Activated CD4-positive, alpha-beta T cell treated with anti-CD3 and anti-CD28 coated beads, Interleukin-2, amount 50 U/mL, for 16 hours (primary cell): Measurements from ENCODE around the gene PLA2G2E.
A peak's percentile ranks its signal among the peaks of the same experiment; 100 is the strongest.

Experiments
- DNase-seq: peaks from one replicate; pipeline ENCODE4 v3.0.0-alpha.2; 2020

Gene PLA2G2E

GRCh38 chr1:19926296-19927129, 3.1 kb upstream of the PLA2G2E start:
- DNase-seq, result no peak

DNA sequence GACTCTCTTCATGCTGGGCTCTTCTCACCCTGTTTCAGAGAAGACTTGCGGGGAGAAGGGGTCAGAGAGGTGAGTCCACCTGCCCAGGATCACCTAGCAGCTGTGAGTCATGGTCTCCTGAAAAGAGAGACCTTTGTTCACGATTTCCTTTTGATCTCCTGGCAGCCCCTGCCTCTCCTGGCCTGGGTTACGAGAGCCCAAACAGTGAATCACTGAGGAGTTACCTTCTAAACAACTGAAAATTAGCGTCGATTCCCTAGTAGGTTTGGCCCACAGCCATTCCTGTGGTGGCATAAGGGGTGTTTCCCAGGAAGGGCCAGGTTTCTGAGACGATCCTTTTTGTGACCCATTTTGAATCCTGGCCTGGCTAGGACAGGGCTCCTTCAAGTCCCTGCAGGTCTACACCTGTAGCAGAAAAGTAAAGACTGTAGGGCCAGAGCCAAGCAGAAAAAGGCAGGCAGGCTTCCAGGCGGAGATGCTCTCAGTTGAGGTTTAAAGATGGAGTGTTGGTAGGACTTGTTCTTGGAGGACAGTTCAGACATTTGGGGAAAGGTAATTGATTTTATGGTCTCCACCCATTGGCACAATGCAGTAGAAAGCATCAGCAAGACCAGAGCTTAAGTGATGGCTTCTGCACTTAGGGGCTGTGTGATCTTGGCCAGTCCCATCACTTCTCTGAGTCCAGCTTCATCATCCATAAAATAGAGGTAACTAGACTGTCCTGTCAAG, 2.1 kb upstream of the PLA2G2E start:
- no peak for DNase-seq

DNA sequence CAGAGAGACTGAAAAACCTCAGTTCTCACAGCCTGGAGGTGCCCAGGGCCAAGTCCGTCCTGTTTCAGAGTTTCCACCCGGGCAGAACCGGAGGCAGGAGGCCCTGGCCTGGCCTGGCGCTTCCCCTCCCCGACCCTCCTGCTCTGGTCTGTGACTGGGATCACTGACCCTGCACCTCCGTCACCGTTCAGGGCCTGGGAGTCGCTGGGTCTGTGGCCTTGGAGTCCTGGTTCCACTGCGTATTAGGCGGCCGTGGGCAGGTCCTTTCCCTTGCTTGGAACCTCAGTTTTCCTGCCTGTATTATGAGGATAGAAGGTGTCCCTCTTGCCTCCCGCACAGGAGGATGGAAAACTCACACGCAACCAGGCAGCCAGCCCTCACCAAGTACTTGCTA, 533 bp upstream of the PLA2G2E start:
- no peak for DNase-seq

DNA sequence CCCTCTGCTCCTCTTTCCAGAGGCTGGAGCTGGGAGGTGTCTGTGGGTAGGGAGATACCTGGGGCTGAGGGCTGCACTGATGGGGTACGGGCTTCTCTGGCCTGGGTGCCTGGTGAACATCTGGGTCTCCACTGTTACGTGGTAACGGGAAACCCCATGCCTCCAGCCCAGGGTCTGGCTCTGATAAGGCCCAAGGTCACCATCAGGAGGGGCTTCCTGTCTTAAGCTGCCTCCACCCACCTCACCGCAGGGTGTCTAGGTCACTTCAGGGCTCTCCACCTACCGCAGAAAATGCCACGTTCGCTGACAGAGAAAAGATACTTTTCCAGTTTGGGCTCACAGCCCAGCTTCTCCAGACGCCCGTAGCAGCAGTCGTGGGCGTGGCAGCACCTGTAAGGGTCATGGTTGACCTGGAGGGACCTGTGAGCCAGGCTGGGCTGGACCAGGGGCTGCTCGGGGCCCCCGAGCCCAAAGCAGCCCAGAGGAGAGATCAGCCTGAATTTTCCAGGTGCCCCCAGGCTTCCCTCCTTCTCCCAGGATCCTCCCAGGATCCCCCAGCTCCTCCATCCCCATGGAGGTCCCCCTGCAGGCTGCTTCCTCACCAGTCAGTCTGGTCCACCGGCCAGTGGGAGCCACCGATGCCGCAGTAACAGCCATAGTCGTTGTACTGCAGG, 1.3 kb downstream of the PLA2G2E start:
- DNase-seq, result no peak

- no peak for DNase-seq
These were observed 2.1 kb downstream of the PLA2G2E start for GRCh38 chr1:19921310-19921709.

DNA sequence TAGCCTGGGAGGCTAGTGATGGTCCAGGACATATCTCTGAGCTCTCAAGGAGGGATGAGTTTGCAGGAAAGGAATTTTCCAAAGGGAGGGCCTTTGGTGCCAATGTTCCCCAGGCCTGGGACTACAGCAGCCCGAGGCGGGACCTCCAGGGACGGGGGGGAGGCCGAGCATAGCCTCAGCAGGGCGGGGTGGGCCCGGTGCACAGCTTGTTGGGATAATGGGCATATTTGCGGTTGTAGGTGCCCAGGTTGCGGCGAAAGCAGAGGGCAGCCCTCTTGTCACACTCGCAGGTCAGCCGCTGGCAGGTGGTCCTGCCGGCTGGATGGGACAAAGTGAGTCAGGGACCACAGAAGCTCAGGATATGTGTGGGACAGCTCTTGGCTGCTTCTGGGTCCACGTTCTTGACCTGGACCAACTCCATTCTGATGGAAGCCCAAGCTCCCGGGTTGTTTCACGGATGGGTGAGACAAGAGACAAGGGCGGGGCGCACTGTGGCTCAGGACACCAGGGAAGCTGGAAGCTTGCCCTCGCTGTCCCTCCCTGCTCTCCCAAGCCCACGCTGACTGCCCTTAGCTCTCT, 3.2 kb downstream of the PLA2G2E start:
- no peak for DNase-seq

DNA sequence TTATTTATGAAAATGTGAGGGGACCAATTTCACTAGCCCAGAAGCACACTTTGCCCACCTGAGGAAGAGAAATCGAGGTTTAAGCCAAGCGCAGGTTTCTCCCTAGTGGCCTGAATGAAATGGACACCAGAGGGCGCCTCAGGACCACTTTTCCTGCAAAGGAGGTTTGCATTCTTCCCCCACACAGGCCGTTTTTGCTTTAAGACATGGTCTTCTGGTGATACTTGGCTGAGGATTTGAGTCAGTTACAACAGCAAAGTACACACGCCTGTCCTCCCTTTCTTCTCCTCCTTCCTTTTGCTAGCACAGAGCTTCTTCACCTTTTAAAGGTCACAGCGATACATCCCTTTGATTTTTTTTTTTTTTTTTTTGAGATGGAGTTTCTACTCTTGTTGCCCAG, 5.4 kb downstream of the PLA2G2E start:
- DNase-seq, result peak; percentile 74

- DNase-seq, result no peak
These were observed 12.8 kb downstream of the PLA2G2E start for GRCh38 chr1:19910650-19911049.

- DNase-seq, result no peak
These were observed 13.4 kb downstream of the PLA2G2E start for GRCh38 chr1:19909971-19910370.

DNA sequence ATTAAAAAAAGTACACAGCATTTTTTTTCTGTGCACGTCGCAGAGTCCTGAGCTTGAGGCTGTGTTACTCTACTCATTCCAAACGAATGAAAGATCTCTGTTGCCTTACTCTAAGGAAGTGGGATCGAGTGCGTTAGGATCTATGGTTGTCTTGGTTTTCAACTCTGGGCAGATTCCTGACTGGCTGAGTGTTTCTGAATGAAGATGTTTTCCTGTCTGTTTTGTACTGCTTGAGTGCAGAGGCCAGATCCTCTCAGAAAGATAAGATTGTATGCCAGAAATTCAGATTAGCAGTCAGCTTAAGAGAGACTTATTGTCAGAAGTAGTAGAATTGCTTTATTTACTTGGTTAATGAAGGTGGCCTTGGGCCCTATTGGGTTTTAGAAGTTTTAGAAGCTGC, 14.0 kb downstream of the PLA2G2E start:
- DNase-seq, result no peak

DNA sequence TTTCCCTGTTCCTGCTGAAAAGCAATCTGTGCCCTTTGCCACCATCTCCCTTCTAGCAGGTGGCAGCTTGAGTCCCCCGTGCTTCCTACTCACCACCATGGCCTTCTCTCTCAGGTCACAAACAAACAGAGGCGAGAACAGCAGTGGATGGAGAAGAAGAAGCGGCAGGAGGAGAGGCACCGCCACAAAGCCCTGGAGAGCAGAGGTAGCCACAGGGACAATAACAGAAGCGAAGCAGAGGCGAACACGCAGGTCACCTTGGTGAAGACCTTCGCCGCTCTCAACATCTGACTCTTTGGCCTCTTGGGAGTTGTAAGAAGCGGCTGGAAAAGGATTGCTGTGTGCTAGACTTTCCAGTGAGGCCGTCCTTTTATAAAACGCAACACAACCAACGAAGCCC, 16.0 kb downstream of the PLA2G2E start:
- DNase-seq, result no peak

DNA sequence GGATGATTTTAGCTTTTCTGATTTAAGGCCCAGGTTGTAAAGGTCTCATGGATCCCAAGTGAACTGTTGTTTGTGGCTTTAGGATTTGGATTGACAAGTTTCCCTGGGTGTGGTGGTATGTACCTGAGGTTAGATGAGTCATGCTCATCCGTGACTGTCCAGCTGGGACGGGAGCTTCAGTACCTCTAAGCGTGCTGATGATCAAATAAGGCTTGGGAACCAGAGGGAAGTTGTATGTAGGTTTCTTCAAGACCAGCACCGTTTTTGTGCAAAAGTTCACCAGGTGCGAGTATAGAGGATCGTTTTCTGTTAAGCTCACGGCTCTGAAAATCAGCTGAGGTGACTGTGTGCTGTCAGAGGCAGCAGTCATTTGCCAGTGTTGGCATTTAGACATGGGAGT, 19.8 kb downstream of the PLA2G2E start:
- no peak for DNase-seq

- DNase-seq, result no peak
These were observed 21.8 kb downstream of the PLA2G2E start for GRCh38 chr1:19901653-19902052.

- no peak for DNase-seq
These were observed 29.2 kb downstream of the PLA2G2E start for GRCh38 chr1:19894218-19894617.

- DNase-seq, result no peak
These were observed 29.7 kb downstream of the PLA2G2E start for GRCh38 chr1:19893687-19894086.

GRCh38 chr1:19892628-19893168, 30.7 kb downstream of the PLA2G2E start:
- DNase-seq, result no peak

DNA sequence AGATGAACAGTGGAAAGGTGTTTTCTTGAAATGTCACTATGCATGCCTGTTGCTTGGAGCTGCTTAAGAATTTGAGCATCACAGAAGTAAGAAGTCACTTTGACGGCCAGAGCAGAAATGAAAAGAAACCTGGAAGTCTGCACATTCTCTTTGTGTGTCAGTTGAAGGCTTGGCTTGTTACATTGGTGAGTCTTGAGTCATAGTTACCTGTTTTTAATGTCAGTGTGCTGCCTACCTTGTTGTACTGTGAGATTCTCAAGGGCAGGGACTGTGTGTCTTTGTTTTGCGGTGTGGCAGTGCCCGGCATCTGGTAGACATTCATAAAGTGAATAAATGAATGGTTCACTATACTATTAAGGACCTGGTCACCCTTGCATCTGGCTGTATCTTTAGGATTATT, 31.3 kb downstream of the PLA2G2E start:
- DNase-seq, result no peak

DNA sequence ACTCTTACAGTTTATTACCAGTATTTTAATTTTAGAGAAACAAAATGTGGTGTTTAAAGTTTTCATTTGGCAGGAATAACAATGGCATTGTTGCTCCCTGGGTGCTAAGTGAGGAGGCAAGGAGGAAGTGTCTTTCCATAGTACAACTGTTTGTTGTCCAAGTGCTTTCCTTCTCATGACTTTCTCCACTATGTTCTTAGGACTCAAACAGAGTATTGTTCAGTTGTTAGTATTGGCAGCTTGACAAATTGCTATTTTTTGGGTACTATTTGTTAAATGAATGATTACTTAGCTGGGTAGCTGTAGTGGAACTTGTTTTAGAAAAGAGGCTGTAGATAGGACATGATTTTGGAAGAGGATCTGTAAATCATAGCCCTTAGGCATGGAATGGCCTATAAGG, 33.8 kb downstream of the PLA2G2E start:
- DNase-seq, result no peak

DNA sequence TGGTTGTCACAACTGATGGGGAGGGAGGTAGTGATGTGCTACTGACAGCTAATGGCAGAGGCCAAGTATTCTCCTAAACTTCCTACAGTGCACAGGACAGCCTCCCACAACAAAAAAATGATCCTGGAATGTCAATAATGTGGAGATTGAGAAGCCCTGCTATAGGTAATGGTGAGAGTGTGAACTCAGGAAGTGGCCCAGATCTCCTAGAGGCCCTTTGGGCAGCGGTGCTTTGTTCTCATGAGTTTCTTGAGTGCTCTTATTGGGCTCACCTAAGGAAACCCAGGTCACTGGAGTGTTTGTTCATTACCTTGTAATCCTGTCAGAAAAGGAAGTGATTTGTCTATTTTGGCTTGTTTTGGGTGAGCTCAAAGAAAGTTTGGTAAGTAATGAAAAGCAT, 35.3 kb downstream of the PLA2G2E start:
- no peak for DNase-seq

DNA sequence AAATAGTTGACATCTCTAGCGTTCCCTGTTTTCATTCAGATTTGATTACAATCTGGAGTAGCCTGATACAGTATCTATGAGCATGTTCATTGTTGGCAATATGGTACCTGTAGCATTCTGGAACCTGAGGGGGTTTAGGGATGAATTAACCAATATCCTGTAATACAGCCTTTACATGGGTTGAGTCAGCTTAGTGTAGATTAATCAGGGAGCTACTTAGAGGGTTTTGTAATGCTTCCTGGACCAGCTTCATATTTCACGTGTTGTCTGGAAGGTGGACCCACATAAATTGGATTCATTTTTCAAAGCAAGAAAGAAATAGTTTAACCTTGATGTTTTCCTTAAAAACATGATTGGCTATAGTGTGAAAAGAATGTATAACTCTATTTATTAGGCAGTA, 37.6 kb downstream of the PLA2G2E start:
- no peak for DNase-seq

- DNase-seq, result no peak
These were observed 39.1 kb downstream of the PLA2G2E start for GRCh38 chr1:19884312-19884711.

- peak; percentile 98 for DNase-seq
These were observed 41.0 kb downstream of the PLA2G2E start, which contains the start of gene OTUD3 for GRCh38 chr1:19882111-19883071. TSS of gene OTUD3 (plus strand) at chr1:19882395. CDS start at chr1:19882514, 119 bp downstream.
